GM23338 (cell line): ENCODE data around the gene APCS. TPM values are rescaled to one million over a fixed set of nuclear protein-coding genes. Genes with fewer than 3 reads are reported as not detected.

Experiments used
- ATAC-seq: fragments of 200-7000 bp; cut with Tn5 transposase; 3 replicates; pipeline ENCODE4 v1.9.1; 2020
- DNase-seq: peaks from one replicate; pipeline ENCODE4 v3.0.0-alpha.2; 2015; ENCODE audit warnings: low spot score
- H2AFZ ChIP-seq: fragments of 200-600 bp; sonication (generic); 2 replicates; pipeline ENCODE4 v1.8.0; 2016; ENCODE audit warnings: antibody characterized with exemption, mild to moderate bottlenecking, moderate library complexity
- H3F3A ChIP-seq: fragments of 200-600 bp; sonication (generic); replicated peaks from 2 replicates; pipeline ENCODE4 v1.8.0; 2017; ENCODE audit warnings: antibody characterized with exemption, mixed run types, low read depth
- H3K27ac ChIP-seq: fragments of 200-600 bp; sonication (generic); 2 replicates; pipeline ENCODE4 v1.6.1; 2016; ENCODE audit warnings: low read depth
- H3K27me3 ChIP-seq: fragments of 200-600 bp; sonication (generic); 2 replicates; pipeline ENCODE4 v1.8.0; 2016; ENCODE audit warnings: mild to moderate bottlenecking, mixed run types, moderate library complexity; ENCODE audit not compliant: insufficient read depth
- H3K36me3 ChIP-seq: fragments of 200-600 bp; sonication (generic); 2 replicates; pipeline ENCODE4 v1.8.0; 2016; ENCODE audit warnings: mild to moderate bottlenecking; ENCODE audit not compliant: insufficient read depth
- H3K4me1 ChIP-seq: fragments of 200-600 bp; sonication (generic); 2 replicates; pipeline ENCODE4 v1.8.0; 2016; ENCODE audit warnings: mild to moderate bottlenecking, moderate library complexity; ENCODE audit not compliant: insufficient read depth
- H3K4me2 ChIP-seq: fragments of 200-600 bp; sonication (generic); 2 replicates; pipeline ENCODE4 v1.7.1; 2017; ENCODE audit warnings: mixed run types
- H3K4me3 ChIP-seq: fragments of 200-600 bp; sonication (generic); 2 replicates; pipeline ENCODE4 v1.6.1; 2016; ENCODE audit warnings: mixed run types
- H3K79me2 ChIP-seq: fragments of 200-600 bp; sonication (generic); replicated peaks from 2 replicates; pipeline ENCODE4 v1.8.0; 2017; ENCODE audit warnings: mild to moderate bottlenecking; ENCODE audit not compliant: insufficient read depth
- H3K9me2 ChIP-seq: fragments of 200-600 bp; sonication (generic); 2 replicates; pipeline ENCODE4 v1.8.0; 2017; ENCODE audit not compliant: insufficient read depth
- H4K20me1 ChIP-seq: fragments of 200-600 bp; sonication (generic); replicated peaks from 2 replicates; pipeline ENCODE4 v1.8.0; 2017; ENCODE audit warnings: mild to moderate bottlenecking; ENCODE audit not compliant: insufficient read depth
- H3K27ac Mint-ChIP-seq: 2 replicates; pipeline ENCODE4 v1.8.0; 2020; ENCODE audit warnings: inconsistent platforms, mild to moderate bottlenecking, moderate library complexity, mixed read lengths
- H3K27me3 Mint-ChIP-seq: 3 replicates; pipeline ENCODE4 v1.8.0; 2022; ENCODE audit warnings: low read depth, mild to moderate bottlenecking, moderate library complexity, mixed read lengths, inconsistent platforms; ENCODE audit not compliant: insufficient read depth, poor library complexity
- H3K36me3 Mint-ChIP-seq: 3 replicates; pipeline ENCODE4 v1.8.0; 2021; ENCODE audit warnings: low read depth, mild to moderate bottlenecking, inconsistent platforms, moderate library complexity, mixed read lengths
- H3K4me1 Mint-ChIP-seq: 3 replicates; pipeline ENCODE4 v1.8.0; 2020; ENCODE audit warnings: mild to moderate bottlenecking, inconsistent platforms, mixed read lengths
- H3K4me3 Mint-ChIP-seq: 3 replicates; pipeline ENCODE4 v1.8.0; 2021; ENCODE audit warnings: moderate library complexity, mild to moderate bottlenecking, inconsistent platforms, mixed read lengths
- H3K9me3 Mint-ChIP-seq: 3 replicates; pipeline ENCODE4 v1.8.0; 2020; ENCODE audit warnings: moderate library complexity, mild to moderate bottlenecking, inconsistent platforms, mixed read lengths
- CREB1 ChIP-seq: fragments of 250-450 bp; sonication (Bioruptor Pico); IDR thresholded peaks from 2 replicates; pipeline ENCODE4 v1.5.0; 2020; ENCODE audit warnings: low read depth, mild to moderate bottlenecking, moderate library complexity
- CTCF ChIP-seq, 2 experiments: fragments of 200-600 bp in 1 of 2; sonication (generic) in 1 of 2; conservative IDR thresholded peaks; 2 replicates each; pipeline versions ENCODE4 v1.5.1 to v1.6.1; 2016 to 2017; ENCODE audit warnings: antibody characterized with exemption in 2 of 2, low read depth in 2 of 2, mild to moderate bottlenecking in 2 of 2, moderate library complexity in 1 of 2
- ETS1 ChIP-seq: IDR thresholded peaks from 2 replicates; pipeline ENCODE4 v1.6.1; 2016; ENCODE audit warnings: antibody characterized with exemption
- EZH2 ChIP-seq: fragments of 200-600 bp; sonication (generic); IDR thresholded peaks from one replicate; pipeline ENCODE4 v1.8.0; 2017; ENCODE audit warnings: antibody characterized with exemption, mild to moderate bottlenecking, low read depth; ENCODE audit not compliant: unreplicated experiment
- EZH2phosphoT487 ChIP-seq: fragments of 200-600 bp; sonication (generic); IDR thresholded peaks from one replicate; pipeline ENCODE4 v1.8.1; 2018; ENCODE audit warnings: antibody characterized with exemption; ENCODE audit not compliant: unreplicated experiment
- JUNB ChIP-seq: IDR thresholded peaks from one replicate; pipeline ENCODE4 v1.6.1; 2016; ENCODE audit warnings: antibody characterized with exemption; ENCODE audit not compliant: unreplicated experiment
- NANOG ChIP-seq: IDR thresholded peaks from 2 replicates; pipeline ENCODE4 v1.6.1; 2016; ENCODE audit warnings: antibody characterized with exemption, borderline replicate concordance
- POLR2AphosphoS5 ChIP-seq: IDR thresholded peaks from 2 replicates; pipeline ENCODE4 v1.6.1; 2016; ENCODE audit warnings: antibody characterized with exemption, low read depth
- REST ChIP-seq: IDR thresholded peaks from one replicate; pipeline ENCODE4 v1.6.1; 2018; ENCODE audit warnings: antibody characterized with exemption; ENCODE audit not compliant: unreplicated experiment
- STAT1 ChIP-seq: IDR thresholded peaks from one replicate; pipeline ENCODE4 v1.6.1; 2016; ENCODE audit warnings: antibody characterized with exemption; ENCODE audit not compliant: unreplicated experiment
- ZNF114 ChIP-seq: fragments of 250-450 bp; sonication (Bioruptor Pico); IDR thresholded peaks from 2 replicates; pipeline ENCODE4 v1.5.0; 2020; ENCODE audit warnings: mild to moderate bottlenecking, moderate library complexity
- ZNF331 ChIP-seq: fragments of 250-450 bp; sonication (Bioruptor Pico); IDR thresholded peaks from 2 replicates; pipeline ENCODE4 v1.5.0; 2020; ENCODE audit warnings: low read depth, mild to moderate bottlenecking, moderate library complexity
- polyA plus RNA-seq: library from polyadenylated mRNA; unstranded; fragments of >200 nt; fragmentation: Nextera tagmentation; extraction: Ambion mirVana; gene quantifications from 2 replicates; pipeline ENCODE4 v1.2.1, GENCODE V29; 2016
- total RNA-seq: library from RNA; depleted of rRNA; stranded (reverse); fragments of >200 nt; shearing (Covaris generic); gene quantifications from 2 replicates; pipeline ENCODE4 v1.2.3, GENCODE V29; 2014

APCS gene
- total and polyA plus RNA-seq, 2 experiments from 2014 or later, result not detected

GRCh38 chr1:159612211-159612885 is 24.7 kb downstream of the APCS start:
- peaks cover 5% of the 10 kb centered on the region for H3K27me3 Mint-ChIP-seq
- H3K36me3 Mint-ChIP-seq, result no peaks in the 10 kb centered on the region
- no peaks in the 10 kb centered on the region for H4K20me1 ChIP-seq
- H3K9me3 Mint-ChIP-seq, result no peaks in the 10 kb centered on the region
- H3K4me1 ChIP-seq, result no peaks in the 10 kb centered on the region
- H3F3A ChIP-seq, result no peaks in the 10 kb centered on the region
- H3K4me3 Mint-ChIP-seq, result no peak overlapping the region
- no peaks in the 10 kb centered on the region for H3K79me2 ChIP-seq
- H3K36me3 ChIP-seq, result no peaks in the 10 kb centered on the region
- no peak overlapping the region for H3K27ac Mint-ChIP-seq
- ATAC-seq (no peak), DNase-seq (no peak)
- no peak overlapping the region for H3K4me3 ChIP-seq
- TF ChIP-seq REST, result no peak
- TF ChIP-seq EZH2, result no peak
- no peak for TF ChIP-seq ZNF331 (CRISPR knock-in tag)
- TF ChIP-seq CTCF (conservative IDR thresholded peaks at IDR 0.05; ENCODE audit: low read depth in 2 of 2), result no peak
- no peak for TF ChIP-seq ETS1
- no peak for TF ChIP-seq CREB1
- no peak for TF ChIP-seq POLR2AphosphoS5
- TF ChIP-seq NANOG, result no peak
- TF ChIP-seq JUNB, result no peak
- TF ChIP-seq EZH2phosphoT487, result no peak
- TF ChIP-seq ZNF114 (CRISPR knock-in tag), result no peak
- no peak for TF ChIP-seq STAT1
- H3K9me2 ChIP-seq, result 0 out of 2 replicates have a peak, but pooled peaks cover 9% of the 10 kb centered on the region
- H3K27ac ChIP-seq, result no peak overlapping the region
- no peak overlapping the region for H3K4me2 ChIP-seq
- no peak overlapping the region for H2AFZ ChIP-seq
- no peaks in the 10 kb centered on the region for H3K27me3 ChIP-seq
- H3K4me1 Mint-ChIP-seq, result no peaks in the 10 kb centered on the region
